Keratinocyte (primary cell): ENCODE measurements around the gene SPHK2. TPM values are rescaled to one million over a fixed set of nuclear protein-coding genes. Genes with fewer than 3 reads are reported as not detected.
"Not testable (repeated sequence)": the region's sequence is repeated elsewhere in the genome, so short reads cannot be mapped to it uniquely, and the experiment has no call there.

Experiments used
- DNase-seq: peaks from one replicate; pipeline ENCODE4 v3.0.0-alpha.2; 2011; ENCODE audit warnings: low read depth, missing footprints, low spot score
- FAIRE-seq: peaks from 2 replicates; lab custom pipeline; 2011; peaks lifted over from hg19 to GRCh38; lab: Jason Lieb, UNC
- H2AFZ ChIP-seq: 2 replicates; pipeline ENCODE4 v1.6.0; 2012; ENCODE audit warnings: low read length, control low read depth, inconsistent platforms; ENCODE audit not compliant: control insufficient read depth
- H3K27ac ChIP-seq: 2 replicates; pipeline ENCODE4 v1.5.1; 2011; ENCODE audit warnings: low read length; ENCODE audit not compliant: control insufficient read depth, insufficient read depth
- H3K27me3 ChIP-seq: 3 replicates; pipeline ENCODE4 v1.6.0; 2011; ENCODE audit warnings: low read length; ENCODE audit not compliant: control insufficient read depth, insufficient read depth; ENCODE audit errors: extremely low read depth
- H3K36me3 ChIP-seq, 2 experiments: 2 replicates in 1 of 2; 3 replicates in 1 of 2; pipeline ENCODE4 v1.5.1; 2011; ENCODE audit warnings: low read length in 2 of 2, mild to moderate bottlenecking in 1 of 2; ENCODE audit not compliant: control insufficient read depth in 2 of 2, insufficient read depth in 2 of 2; ENCODE audit errors: extremely low read depth in 1 of 2
- H3K4me1 ChIP-seq: 3 replicates; pipeline ENCODE4 v1.5.1; 2011; ENCODE audit warnings: low read length; ENCODE audit not compliant: control insufficient read depth, insufficient read depth; ENCODE audit errors: extremely low read depth
- H3K4me2 ChIP-seq: 3 replicates; pipeline ENCODE4 v1.6.0; 2011; ENCODE audit warnings: low read depth, low read length; ENCODE audit not compliant: control insufficient read depth, insufficient read depth; ENCODE audit errors: extremely low read depth
- H3K4me3 ChIP-seq, 3 experiments: fragments of 200-600 bp in 1 of 3; sonication (generic) in 1 of 3; 2 replicates in 2 of 3; 3 replicates in 1 of 3; pipeline ENCODE4 v1.5.1; 2011 to 2016; ENCODE audit warnings: low read length in 3 of 3, mild to moderate bottlenecking in 3 of 3, control low read depth in 2 of 3, inconsistent platforms in 1 of 3, low read depth in 1 of 3, mixed read lengths in 1 of 3, mixed run types in 1 of 3, moderate library complexity in 1 of 3; ENCODE audit not compliant: control insufficient read depth in 2 of 3, insufficient read depth in 2 of 3; ENCODE audit errors: extremely low read depth in 1 of 3
- H3K79me2 ChIP-seq: 2 replicates; pipeline ENCODE4 v1.6.0; 2012; ENCODE audit warnings: low read length; ENCODE audit not compliant: control insufficient read depth, insufficient read depth
- H3K9ac ChIP-seq: 3 replicates; pipeline ENCODE4 v1.6.0; 2011; ENCODE audit warnings: low read length; ENCODE audit not compliant: control insufficient read depth, insufficient read depth; ENCODE audit errors: extremely low read depth
- H3K9me1 ChIP-seq: 3 replicates; pipeline ENCODE4 v1.6.0; 2011; ENCODE audit warnings: low read length; ENCODE audit not compliant: control insufficient read depth, insufficient read depth; ENCODE audit errors: extremely low read depth
- H3K9me3 ChIP-seq: 2 replicates; pipeline ENCODE4 v1.5.1; 2012; ENCODE audit warnings: low read depth, low read length; ENCODE audit not compliant: control insufficient read depth
- H4K20me1 ChIP-seq: 3 replicates; pipeline ENCODE4 v1.6.0; 2011; ENCODE audit warnings: low read length; ENCODE audit not compliant: control insufficient read depth, insufficient read depth; ENCODE audit errors: extremely low read depth
- CTCF ChIP-seq, 3 experiments: IDR thresholded peaks in 1 of 3; conservative IDR thresholded peaks in 1 of 3; optimal IDR thresholded peaks in 1 of 3; 2 replicates in 2 of 3; 3 replicates in 1 of 3; pipeline versions ENCODE3 to v1.5.1; 2011; ENCODE audit warnings: low read length in 3 of 3, mild to moderate bottlenecking in 3 of 3, moderate library complexity in 2 of 3, control low read depth in 1 of 3, inconsistent platforms in 1 of 3; ENCODE audit not compliant: insufficient read depth in 2 of 3; ENCODE audit errors: extremely low read depth in 1 of 3
- EZH2 ChIP-seq: IDR thresholded peaks from one replicate; pipeline ENCODE4 v1.6.1; 2012; ENCODE audit warnings: inconsistent platforms, mild to moderate bottlenecking, low read length, moderate library complexity
- dilution Hi-C: fragments of 300-500 bp; cut with MboI; formaldehyde crosslinking; loops from one replicate; pipeline ENCODE4 v1.7.0; 2020; ENCODE audit warnings: low sequenced_read_pairs; ENCODE audit not compliant: extremely low pct_ligation_motif_present
- polyA plus RNA-seq, 5 experiments: library from polyadenylated mRNA; depleted of rRNA in 3 of 5; stranded (reverse) in 3 of 5; stranded (forward) in 1 of 5; unstranded in 1 of 5; fragments of >200 nt; gene quantifications; 1 replicate in 1 of 5; 2 replicates in 3 of 5; 3 replicates in 1 of 5; pipeline versions ENCODE4 v1.2.1 to v1.2.3, GENCODE V29; 2011 to 2012; ENCODE audit warnings: missing spikeins in 2 of 5, low read depth in 1 of 5, low replicate concordance in 1 of 5

Gene SPHK2
- polyA plus RNA-seq, 1 donor (not counting 4 experiments of a cell fraction or from before 2014, with no cell fraction given): 2.8 TPM

DNA sequence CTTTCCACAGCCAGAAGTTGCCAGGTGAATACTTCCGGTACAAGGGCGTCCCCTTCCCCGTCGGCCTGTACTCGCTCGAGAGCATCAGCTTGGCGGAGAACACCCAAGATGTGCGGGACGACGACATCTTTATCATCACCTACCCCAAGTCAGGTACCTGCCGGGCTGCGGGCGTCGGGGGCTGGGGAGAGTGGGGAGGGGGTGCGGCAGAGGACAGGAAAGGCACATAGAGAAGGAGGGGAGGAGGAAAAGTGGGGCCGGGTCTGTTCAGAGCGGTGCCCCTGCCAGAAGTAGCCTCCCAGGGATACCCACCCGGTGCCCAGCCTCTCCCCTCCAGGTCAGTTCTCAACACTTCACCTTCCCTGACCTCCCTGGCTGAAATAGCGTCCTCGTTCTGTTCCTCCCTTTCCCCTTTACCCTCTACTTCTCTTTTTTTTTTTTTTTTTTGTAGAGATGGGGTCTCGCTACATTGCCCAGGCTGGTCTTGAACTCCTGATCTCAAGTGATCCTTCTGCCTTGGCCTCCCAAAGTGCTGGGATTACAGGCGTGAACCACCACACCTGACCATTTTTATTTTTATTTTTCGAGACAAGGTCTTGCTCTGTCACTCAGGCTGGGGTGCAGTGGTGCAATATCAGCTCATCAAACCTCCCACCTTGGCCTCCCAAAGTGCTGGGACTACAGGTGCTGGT, 43.2 kb upstream of the SPHK2 start:
- Histone ChIP-seq H3K27ac (no peak overlapping the region), H3K36me3 (no peaks in the 10 kb centered on the region), H3K9me3 (no peaks in the 10 kb centered on the region), H3K9me1 (no peaks in the 10 kb centered on the region), H4K20me1 (no peaks in the 10 kb centered on the region), H3K27me3 (no peaks in the 10 kb centered on the region), H3K4me2 (no peak overlapping the region), H3K4me1 (peaks cover 5% of the 10 kb centered on the region), H3K4me3 (no peak overlapping the region), H3K79me2 (no peaks in the 10 kb centered on the region), H3K9ac (no peak overlapping the region), H2AFZ (no peak overlapping the region)
- dilution Hi-C loops: no loop called here
- TF ChIP-seq EZH2 (no peak), CTCF (optimal IDR thresholded peaks at IDR 0.05 in 1 of 3, IDR thresholded peaks at IDR 0.05 in 1 of 3, conservative IDR thresholded peaks at IDR 0.05 in 1 of 3; ENCODE audit: extremely low read depth in 1 of 3, insufficient read depth in 2 of 3, low read length in 3 of 3) (no peak)
- FAIRE-seq (no peak), DNase-seq (no peak)

- H3K4me2 ChIP-seq, H3K36me3 ChIP-seq, H3K27ac ChIP-seq, H2AFZ ChIP-seq, H3K9me3 ChIP-seq, H3K9ac ChIP-seq, H4K20me1 ChIP-seq, FAIRE-seq, H3K79me2 ChIP-seq, dilution Hi-C loops, H3K9me1 ChIP-seq, DNase-seq, H3K27me3 ChIP-seq, H3K4me1 ChIP-seq, H3K4me3 ChIP-seq: not testable (repeated sequence)
Measured at GRCh38 chr19:48577908-48578307, 41.4 kb upstream of the SPHK2 start.

DNA sequence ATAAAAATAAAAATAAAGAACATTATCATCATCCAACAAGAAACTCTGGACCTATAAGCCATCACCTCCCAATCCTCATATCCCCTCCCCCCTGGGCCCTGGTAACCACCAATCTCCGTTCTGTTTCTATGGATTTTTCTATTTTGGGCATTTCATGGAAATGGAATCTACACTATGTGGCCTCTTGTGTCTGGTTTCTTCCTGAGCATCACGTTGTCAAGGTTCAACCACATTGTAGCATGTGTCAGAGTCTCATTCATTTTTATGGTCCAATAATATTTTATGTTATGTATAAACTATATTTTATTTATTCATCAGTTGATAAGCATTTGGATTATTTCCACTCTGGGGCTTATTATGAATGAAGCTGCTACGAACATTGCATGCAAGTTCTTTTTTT, 40.4 kb upstream of the SPHK2 start:
- Histone ChIP-seq H3K79me2 (no peaks in the 10 kb centered on the region), H3K27ac (no peak overlapping the region), H3K4me2 (no peak overlapping the region), H3K27me3 (no peaks in the 10 kb centered on the region), H3K9me1 (no peaks in the 10 kb centered on the region), H3K9me3 (no peaks in the 10 kb centered on the region), H2AFZ (no peak overlapping the region), H3K4me1 (peaks cover 5% of the 10 kb centered on the region), H4K20me1 (no peaks in the 10 kb centered on the region), H3K9ac (no peak overlapping the region), H3K4me3 (no peak overlapping the region), H3K36me3 (no peaks in the 10 kb centered on the region)
- dilution Hi-C loops: no loop called here
- TF ChIP-seq EZH2 (no peak), CTCF (optimal IDR thresholded peaks at IDR 0.05 in 1 of 3, IDR thresholded peaks at IDR 0.05 in 1 of 3, conservative IDR thresholded peaks at IDR 0.05 in 1 of 3; ENCODE audit: extremely low read depth in 1 of 3, insufficient read depth in 2 of 3, low read length in 3 of 3) (no peak)
- DNase-seq (no peak), FAIRE-seq (no peak)
